Esophagus squamous epithelium (tissue), 5 donors: ENCODE results near the gene COX6B2. TPM values are rescaled to one million over a fixed set of nuclear protein-coding genes. Genes with fewer than 3 reads are reported as not detected.

ENCODE experiments used
- DNase-seq: peaks from one replicate; lab custom pipeline; 2025; lab: John Stamatoyannopoulos, UW
- H3K27ac ChIP-seq, 4 donors: fragments of 200-600 bp; sonication (generic); one replicate each; pipeline ENCODE4 v1.5.1; 2016 to 2019; ENCODE audit warnings: mild to moderate bottlenecking in 1 of 4
- H3K27me3 ChIP-seq, 4 donors: fragments of 200-600 bp; sonication (generic); 1 replicate in 3 of 4; 2 replicates in 1 of 4; pipeline versions ENCODE4 v1.5.1 to v1.6.0; 2017 to 2021; ENCODE audit warnings: antibody characterized with exemption in 1 of 4
- H3K36me3 ChIP-seq, 3 donors: fragments of 200-600 bp; sonication (generic); one replicate each; pipeline ENCODE4 v1.5.1; 2016 to 2019
- H3K4me1 ChIP-seq, 3 donors: fragments of 200-600 bp; sonication (generic); one replicate each; pipeline ENCODE4 v1.5.1; 2017 to 2019
- H3K4me3 ChIP-seq, 4 donors: fragments of 200-600 bp; sonication (generic); 1 replicate in 3 of 4; 2 replicates in 1 of 4; pipeline ENCODE4 v1.5.1; 2016 to 2019; ENCODE audit warnings: mild to moderate bottlenecking in 2 of 4, moderate library complexity in 1 of 4
- H3K9me3 ChIP-seq, 3 donors: fragments of 200-600 bp; sonication (generic); one replicate each; pipeline ENCODE4 v1.5.1; 2016 to 2019
- POLR2A ChIP-seq, 4 donors: fragments of 450-650 bp; IDR thresholded peaks; one replicate each; pipeline ENCODE4 v1.6.1; 2017; ENCODE audit warnings: antibody characterized with exemption in 4 of 4, mild to moderate bottlenecking in 4 of 4, moderate library complexity in 3 of 4
- WGBS, 2 donors: methylation state at CpG; one replicate each; pipeline ENCODE4 v1.1.5; 2018; 5-methylcytosine and 5-hydroxymethylcytosine counted together
- intact Hi-C: fragments of 100-400 bp; cut with DNase I; formaldehyde crosslinking; loops from one replicate; pipeline ENCODE4 v1.15.0; 2022
- total RNA-seq, 4 donors: library from RNA; depleted of rRNA; stranded (reverse); fragments of >200 nt; gene quantifications; one replicate each; pipeline ENCODE4 v1.1.0, GENCODE V29; 2016
- TF ChIP-seq, protein P1 (sequence below), 6 experiments: fragments of 450-650 bp in 4 of 6; fragments of 200-600 bp in 2 of 6; sonication (generic) in 2 of 6; IDR thresholded peaks; one replicate each; pipeline ENCODE4 v1.5.1; 2016 to 2019; ENCODE audit warnings: antibody characterized with exemption in 6 of 6, mild to moderate bottlenecking in 4 of 6, moderate library complexity in 4 of 6
- donor health status: DM: yes; HTN: yes; CAD: no.

COX6B2 gene
- total RNA-seq, 4 donors from 2014 or later = 0.66 to 1.4 (median 0.95) TPM; not detected in 1

DNA sequence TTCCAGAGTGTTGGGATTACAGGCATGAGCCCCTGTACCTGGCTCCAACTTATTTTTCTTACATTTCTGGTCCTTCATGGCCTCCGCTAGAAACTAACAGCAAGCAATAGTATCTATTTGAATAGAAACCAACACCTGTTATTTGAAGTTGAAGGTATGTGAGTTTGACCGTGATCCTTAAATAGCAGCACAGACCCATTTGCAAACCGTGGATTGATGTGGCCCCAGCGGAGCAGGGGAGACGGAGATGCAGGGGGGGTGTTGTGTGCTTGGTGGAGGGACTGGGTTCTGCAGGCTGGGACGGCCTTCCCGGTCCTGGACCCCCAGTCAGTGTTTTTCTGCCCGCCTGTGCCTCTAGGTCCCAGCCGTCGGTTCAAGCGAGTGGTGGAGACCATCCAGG lies 46.2 kb downstream of the COX6B2 start:
- intact Hi-C loops = loop anchor here (10.0 kb wide), 1 partner anchor 67 kb away; the partner anchor contains the start of genes IL11 and TMEM190
- 83 to 87% methylated on average over 9 to 10 of the region's 11 CpGs for WGBS, 2 donors
- DNase-seq = no peak
- Histone ChIP-seq H3K9me3 (no peaks in the 10 kb centered on the region), H3K27ac (no peak overlapping the region), H3K4me3 (no peak overlapping the region), H3K27me3 (no peaks in the 10 kb centered on the region), H3K4me1 (no peaks in the 10 kb centered on the region), H3K36me3 (peaks cover 0 to 8% (median 0%) of the 10 kb centered on the region in 3 donors)
- TF ChIP-seq, protein P1, sequence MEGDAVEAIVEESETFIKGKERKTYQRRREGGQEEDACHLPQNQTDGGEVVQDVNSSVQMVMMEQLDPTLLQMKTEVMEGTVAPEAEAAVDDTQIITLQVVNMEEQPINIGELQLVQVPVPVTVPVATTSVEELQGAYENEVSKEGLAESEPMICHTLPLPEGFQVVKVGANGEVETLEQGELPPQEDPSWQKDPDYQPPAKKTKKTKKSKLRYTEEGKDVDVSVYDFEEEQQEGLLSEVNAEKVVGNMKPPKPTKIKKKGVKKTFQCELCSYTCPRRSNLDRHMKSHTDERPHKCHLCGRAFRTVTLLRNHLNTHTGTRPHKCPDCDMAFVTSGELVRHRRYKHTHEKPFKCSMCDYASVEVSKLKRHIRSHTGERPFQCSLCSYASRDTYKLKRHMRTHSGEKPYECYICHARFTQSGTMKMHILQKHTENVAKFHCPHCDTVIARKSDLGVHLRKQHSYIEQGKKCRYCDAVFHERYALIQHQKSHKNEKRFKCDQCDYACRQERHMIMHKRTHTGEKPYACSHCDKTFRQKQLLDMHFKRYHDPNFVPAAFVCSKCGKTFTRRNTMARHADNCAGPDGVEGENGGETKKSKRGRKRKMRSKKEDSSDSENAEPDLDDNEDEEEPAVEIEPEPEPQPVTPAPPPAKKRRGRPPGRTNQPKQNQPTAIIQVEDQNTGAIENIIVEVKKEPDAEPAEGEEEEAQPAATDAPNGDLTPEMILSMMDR (IDR thresholded peaks at IDR 0.05) = no peak
- no peak for TF ChIP-seq POLR2A (IDR thresholded peaks at IDR 0.05)

DNA sequence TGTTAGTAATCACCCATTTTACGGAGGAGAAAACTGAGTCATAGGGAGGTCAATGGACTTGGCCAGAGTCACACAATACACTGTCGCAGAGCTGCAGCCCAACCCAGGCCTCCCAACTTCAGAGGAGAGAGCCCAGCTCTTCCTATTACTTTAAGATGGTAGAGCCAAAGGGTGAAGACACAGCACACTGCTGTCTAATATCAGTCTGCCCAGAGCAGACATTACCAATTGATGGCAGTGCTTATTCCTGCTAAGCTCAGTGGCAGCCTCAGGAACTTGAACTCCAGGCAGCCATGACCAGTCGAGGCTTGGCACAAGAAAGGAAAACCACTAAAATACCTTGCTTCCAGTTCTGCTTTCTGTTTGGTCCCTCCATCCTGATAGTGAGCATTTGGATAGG lies 47.8 kb downstream of the COX6B2 start:
- no peak for DNase-seq
- Histone ChIP-seq H3K27me3 (no peaks in the 10 kb centered on the region), H3K27ac (no peak overlapping the region), H3K4me1 (peaks cover 5 to 6% (median 5%) of the 10 kb centered on the region in 3 donors), H3K36me3 (peaks cover 0 to 8% (median 0%) of the 10 kb centered on the region in 3 donors), H3K9me3 (no peaks in the 10 kb centered on the region), H3K4me3 (no peak overlapping the region)
- 42 to 69% methylated on average over 2 to 3 of the region's 3 CpGs for WGBS, 2 donors
- no peak for TF ChIP-seq POLR2A (IDR thresholded peaks at IDR 0.05)
- TF ChIP-seq, protein P1 (IDR thresholded peaks at IDR 0.05) = no peak
- intact Hi-C loops = loop anchor here (10.0 kb wide), 1 partner anchor 68 kb away; the partner anchor contains the start of genes IL11 and TMEM190

DNA sequence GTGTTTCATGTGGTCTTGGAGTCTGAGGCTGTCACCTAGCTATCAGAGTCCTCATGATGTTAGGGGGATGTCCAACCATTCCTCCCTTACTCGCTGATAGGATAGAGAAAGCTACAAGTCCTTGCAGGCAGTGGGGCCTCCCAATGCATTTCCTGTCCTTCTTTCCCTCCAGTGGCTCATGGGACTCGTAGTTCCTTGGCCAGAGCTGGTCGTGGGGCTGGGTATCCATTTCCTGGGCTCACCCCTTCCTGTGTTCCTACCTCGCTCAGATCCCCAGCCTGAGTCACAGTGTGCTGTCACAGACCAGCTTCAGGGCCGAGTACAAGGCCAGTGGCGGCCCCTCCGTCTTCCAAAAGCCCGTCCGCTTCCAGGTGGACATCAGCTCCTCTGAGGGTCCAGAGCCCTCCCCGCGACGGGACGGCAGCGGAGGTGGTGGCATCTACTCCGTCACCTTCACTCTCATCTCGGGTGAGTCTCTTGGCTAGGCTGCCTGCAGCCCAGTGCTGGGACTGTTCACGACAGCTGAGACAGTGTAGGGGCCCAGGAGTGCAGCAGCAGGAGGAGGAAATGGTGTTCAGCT lies 48.4 kb downstream of the COX6B2 start:
- WGBS, 2 donors = 86 to 90% methylated on average over 6 to 16 of the region's 17 CpGs
- DNase-seq = no peak
- H3K36me3 ChIP-seq = peaks cover 0 to 8% (median 0%) of the 10 kb centered on the region in 3 donors

DNA sequence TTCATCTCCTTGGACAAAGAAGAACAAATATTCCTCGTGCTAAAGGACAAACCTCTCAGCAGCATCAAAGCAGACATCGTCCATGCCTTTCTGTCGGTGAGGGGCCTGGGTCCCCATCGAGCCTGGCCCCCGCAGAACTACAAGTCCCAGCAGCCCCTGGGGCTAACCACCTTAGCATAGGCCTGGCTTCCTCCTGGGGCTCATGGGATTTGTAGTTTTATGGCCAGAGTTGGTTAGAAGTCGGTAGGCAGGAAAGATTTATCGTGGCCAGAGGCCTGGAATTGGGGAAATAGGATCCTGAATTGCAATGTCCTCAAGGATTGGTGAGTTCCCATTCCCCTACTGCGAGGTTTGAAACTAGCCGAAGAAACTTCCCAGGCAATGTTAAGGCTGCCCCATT lies 49.0 kb downstream of the COX6B2 start:
- H3K9me3 ChIP-seq = no peaks in the 10 kb centered on the region
- TF ChIP-seq, protein P1 (IDR thresholded peaks at IDR 0.05) = no peak
- TF ChIP-seq POLR2A (IDR thresholded peaks at IDR 0.05) = no peak
- H3K27me3 ChIP-seq = no peaks in the 10 kb centered on the region
- H3K36me3 ChIP-seq = peaks cover 0 to 8% (median 0%) of the 10 kb centered on the region in 3 donors
- 56 to 78% methylated on average over 5 to 7 of the region's 9 CpGs for WGBS, 2 donors
- H3K4me3 ChIP-seq = no peak overlapping the region
- peaks cover 9 to 11% (median 10%) of the 10 kb centered on the region in 3 donors for H3K4me1 ChIP-seq
- no peak for DNase-seq
- H3K27ac ChIP-seq = no peak overlapping the region
- intact Hi-C loops = loop anchor here (10.0 kb wide), 1 partner anchor 69 kb away; the partner anchor contains the start of genes IL11 and TMEM190

More for the DNA sequence above, 48.4 kb downstream of the COX6B2 start:
- H3K4me3 ChIP-seq = no peak overlapping the region
- no peaks in the 10 kb centered on the region for H3K27me3 ChIP-seq
- no peak overlapping the region for H3K27ac ChIP-seq
- intact Hi-C loops = loop anchor here (10.0 kb wide), 1 partner anchor 69 kb away; the partner anchor contains the start of genes IL11 and TMEM190
- no peaks in the 10 kb centered on the region for H3K9me3 ChIP-seq
- H3K4me1 ChIP-seq = peaks cover 9 to 11% (median 10%) of the 10 kb centered on the region in 3 donors
- TF ChIP-seq POLR2A (IDR thresholded peaks at IDR 0.05) = no peak
- TF ChIP-seq, protein P1 (IDR thresholded peaks at IDR 0.05) = no peak

DNA sequence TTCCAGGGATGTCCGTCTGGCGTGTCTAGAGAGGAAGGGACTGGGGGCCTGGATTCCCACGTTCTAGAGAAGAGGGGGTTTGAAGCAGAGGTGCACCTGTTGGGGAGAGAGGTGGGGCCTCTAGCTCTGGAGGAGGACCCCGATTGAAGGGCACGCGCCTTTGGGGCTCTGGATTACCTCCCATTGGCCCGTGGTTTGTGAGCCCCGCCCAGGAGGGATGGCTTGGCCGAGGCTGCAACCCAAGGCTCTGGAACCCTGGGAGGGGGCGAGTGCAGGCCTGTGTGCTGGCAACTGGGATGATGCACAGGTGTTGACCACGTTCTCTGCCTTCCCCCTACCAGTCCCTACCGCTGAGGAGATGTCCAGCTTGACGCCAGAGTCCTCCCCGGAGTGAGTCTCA lies 49.5 kb downstream of the COX6B2 start:
- peaks cover 9 to 11% (median 10%) of the 10 kb centered on the region in 3 donors for H3K4me1 ChIP-seq
- TF ChIP-seq, protein P1 (IDR thresholded peaks at IDR 0.05) = no peak
- TF ChIP-seq POLR2A (IDR thresholded peaks at IDR 0.05) = no peak
- no peaks in the 10 kb centered on the region for H3K27me3 ChIP-seq
- DNase-seq = no peak
- no peak overlapping the region for H3K27ac ChIP-seq
- peaks cover 0 to 8% (median 0%) of the 10 kb centered on the region in 3 donors for H3K36me3 ChIP-seq
- 80% methylated on average over 9 of the region's 14 CpGs; no CpG with 5 or more reads in 1 of the 2 donors for WGBS, 2 donors
- H3K9me3 ChIP-seq = no peaks in the 10 kb centered on the region
- intact Hi-C loops = loop anchor here (10.0 kb wide), 1 partner anchor 70 kb away; the partner anchor contains the start of genes IL11 and TMEM190
- no peak overlapping the region for H3K4me3 ChIP-seq
